HG02678 (cell line): ENCODE measurements around the gene KCNIP1.
"Not testable (repeated sequence)": the region's sequence is repeated elsewhere in the genome, so short reads cannot be mapped to it uniquely, and the experiment has no call there.

Experiments used
- ATAC-seq: cut with Tn5 transposase; IDR thresholded peaks from one replicate; pipeline ENCODE4 v1.9.1; 2021; ENCODE audit warnings: mild to moderate bottlenecking, moderate library complexity; ENCODE audit not compliant: unreplicated experiment

KCNIP1 gene

GRCh38 chr5:170534177-170534576 is 30.4 kb downstream of the KCNIP1 start:
- no peak for ATAC-seq

- ATAC-seq = no peak
These were observed 31.1 kb downstream of the KCNIP1 start for GRCh38 chr5:170534941-170535340.

GRCh38 chr5:170536525-170536924 is 32.7 kb downstream of the KCNIP1 start:
- ATAC-seq = no peak

- ATAC-seq = no peak
These were observed 33.8 kb downstream of the KCNIP1 start for GRCh38 chr5:170537451-170538095.

- no peak for ATAC-seq
These were observed 34.3 kb downstream of the KCNIP1 start for GRCh38 chr5:170538096-170538465.

- ATAC-seq = no peak
These were observed 35.1 kb downstream of the KCNIP1 start for GRCh38 chr5:170538696-170539586.

- no peak for ATAC-seq
These were observed 36.5 kb downstream of the KCNIP1 start for GRCh38 chr5:170540271-170540670.

- ATAC-seq = no peak
These were observed 37.4 kb downstream of the KCNIP1 start for GRCh38 chr5:170541146-170541769.

- no peak for ATAC-seq
These were observed 39.0 kb downstream of the KCNIP1 start for GRCh38 chr5:170542691-170543293.

GRCh38 chr5:170545313-170545712 is 41.5 kb downstream of the KCNIP1 start:
- ATAC-seq = no peak

GRCh38 chr5:170545811-170546210 is 42.0 kb downstream of the KCNIP1 start:
- no peak for ATAC-seq

GRCh38 chr5:170546282-170546681 is 42.5 kb downstream of the KCNIP1 start:
- ATAC-seq = no peak

- ATAC-seq = not testable (repeated sequence)
These were observed 46.6 kb downstream of the KCNIP1 start for GRCh38 chr5:170550382-170550781.

GRCh38 chr5:170551076-170551475 is 47.3 kb downstream of the KCNIP1 start:
- ATAC-seq = no peak

GRCh38 chr5:170551622-170552021 is 47.8 kb downstream of the KCNIP1 start:
- no peak for ATAC-seq

- ATAC-seq = no peak
These were observed 48.8 kb downstream of the KCNIP1 start for GRCh38 chr5:170552621-170553115.

- no peak for ATAC-seq
These were observed 49.4 kb downstream of the KCNIP1 start for GRCh38 chr5:170553218-170553617.

GRCh38 chr5:170554521-170555267 is 50.9 kb downstream of the KCNIP1 start:
- no peak for ATAC-seq

GRCh38 chr5:170557314-170557713 is 53.5 kb downstream of the KCNIP1 start:
- no peak for ATAC-seq

GRCh38 chr5:170559296-170559695 is 55.5 kb downstream of the KCNIP1 start:
- ATAC-seq = no peak

- ATAC-seq = no peak
These were observed 57.1 kb downstream of the KCNIP1 start for GRCh38 chr5:170560938-170561337.
